HEK293 (cell line): Measurements from ENCODE around the gene SNN.

Experiments
- CTCF ChIA-PET: fragments of 350-600 bp; formaldehyde crosslinking; extraction: SDS; loops from one replicate; lab custom pipeline; 2021; ENCODE audit warnings: antibody characterized with exemption; lab: Yijun Ruan, JAX
- POLR2A ChIA-PET: fragments of 300-600 bp; formaldehyde crosslinking; extraction: SDS; loops from one replicate; lab custom pipeline; 2020; ENCODE audit warnings: antibody characterized with exemption, inconsistent platforms; lab: Yijun Ruan, JAX
- H3K27ac ChIP-seq: fragments of 200-500 bp; sonication (Bioruptor generic); 2 replicates; pipeline ENCODE4 v1.5.1; 2014; ENCODE audit warnings: low read depth, low read length, control low read depth, inconsistent platforms; ENCODE audit errors: extremely low read depth
- H3K36me3 ChIP-seq, 2 experiments: fragments of 200-500 bp in 1 of 2; sonication (Bioruptor generic) in 1 of 2; 1 replicate in 1 of 2; 2 replicates in 1 of 2; pipeline ENCODE4 v1.5.1; 2014 to 2017; ENCODE audit warnings: inconsistent platforms in 2 of 2, low read length in 2 of 2; ENCODE audit not compliant: control insufficient read depth in 2 of 2, insufficient read depth in 1 of 2
- H3K4me1 ChIP-seq: fragments of 200-500 bp; sonication (Bioruptor generic); 2 replicates; pipeline ENCODE4 v1.5.1; 2014; ENCODE audit warnings: mild to moderate bottlenecking, low read length, inconsistent platforms; ENCODE audit not compliant: control insufficient read depth, insufficient read depth
- H3K4me3 ChIP-seq: 2 replicates; pipeline ENCODE4 v1.5.1; 2011; ENCODE audit warnings: low read depth, mild to moderate bottlenecking, control low read depth, low read length, moderate library complexity
- H3K9me3 ChIP-seq: fragments of 200-500 bp; sonication (Bioruptor generic); 2 replicates; pipeline ENCODE4 v1.5.1; 2014; ENCODE audit warnings: low read depth, low read length, inconsistent platforms; ENCODE audit not compliant: control insufficient read depth, insufficient read depth
- KLF1 ChIP-seq: fragments of 450-650 bp; formaldehyde crosslinking; IDR thresholded peaks from 2 replicates; pipeline ENCODE4 v1.5.1; 2016; ENCODE audit warnings: missing biosample characterization, missing genetic modification characterization
- MEIS1 ChIP-seq: sonication (generic); formaldehyde crosslinking; IDR thresholded peaks from 2 replicates; pipeline ENCODE4 v1.8.1; 2022; ENCODE audit warnings: missing genetic modification reagents, mild to moderate bottlenecking, borderline replicate concordance
- PRDM1 ChIP-seq: fragments of 450-650 bp; formaldehyde crosslinking; IDR thresholded peaks from 2 replicates; pipeline ENCODE4; 2016; ENCODE audit warnings: missing biosample characterization, missing genetic modification characterization
- ZBTB48 ChIP-seq: fragments of 450-650 bp; formaldehyde crosslinking; IDR thresholded peaks from 2 replicates; pipeline ENCODE4 v1.5.1; 2016; ENCODE audit warnings: missing biosample characterization, missing genetic modification characterization
- ZBTB8A ChIP-seq: fragments of 450-650 bp; formaldehyde crosslinking; IDR thresholded peaks from 2 replicates; pipeline ENCODE4 v1.5.1; 2016; ENCODE audit warnings: missing biosample characterization, missing genetic modification characterization
- ZNF2 ChIP-seq: fragments of 450-650 bp; formaldehyde crosslinking; IDR thresholded peaks from 2 replicates; pipeline ENCODE4 v1.5.1; 2016; ENCODE audit warnings: missing biosample characterization, missing genetic modification characterization
- ZNF514 ChIP-seq: fragments of 450-650 bp; formaldehyde crosslinking; IDR thresholded peaks from 2 replicates; pipeline ENCODE4 v1.5.1; 2016; ENCODE audit warnings: missing biosample characterization, missing genetic modification characterization
- ZNF624 ChIP-seq: fragments of 450-650 bp; formaldehyde crosslinking; IDR thresholded peaks from 2 replicates; pipeline ENCODE4 v1.5.1; 2017; ENCODE audit warnings: missing biosample characterization, missing genetic modification characterization
- ZNF660 ChIP-seq: fragments of 450-650 bp; IDR thresholded peaks from 2 replicates; pipeline ENCODE4 v1.5.1; 2018; ENCODE audit warnings: missing biosample characterization, mild to moderate bottlenecking, missing genetic modification characterization
- TF ChIP-seq, protein P1 (sequence below): fragments of 450-650 bp; IDR thresholded peaks from 2 replicates; pipeline ENCODE4 v1.5.1; 2018; ENCODE audit warnings: missing biosample characterization, mild to moderate bottlenecking, missing genetic modification characterization
- TF ChIP-seq, protein P2 (sequence below): fragments of 450-650 bp; formaldehyde crosslinking; IDR thresholded peaks from 2 replicates; pipeline ENCODE4 v1.5.1; 2016; ENCODE audit warnings: missing biosample characterization, missing genetic modification characterization
- TF ChIP-seq, protein P3 (sequence below): fragments of 450-650 bp; formaldehyde crosslinking; IDR thresholded peaks from 2 replicates; pipeline ENCODE4 v1.5.1; 2017; ENCODE audit warnings: missing biosample characterization, missing genetic modification characterization

SNN gene

DNA sequence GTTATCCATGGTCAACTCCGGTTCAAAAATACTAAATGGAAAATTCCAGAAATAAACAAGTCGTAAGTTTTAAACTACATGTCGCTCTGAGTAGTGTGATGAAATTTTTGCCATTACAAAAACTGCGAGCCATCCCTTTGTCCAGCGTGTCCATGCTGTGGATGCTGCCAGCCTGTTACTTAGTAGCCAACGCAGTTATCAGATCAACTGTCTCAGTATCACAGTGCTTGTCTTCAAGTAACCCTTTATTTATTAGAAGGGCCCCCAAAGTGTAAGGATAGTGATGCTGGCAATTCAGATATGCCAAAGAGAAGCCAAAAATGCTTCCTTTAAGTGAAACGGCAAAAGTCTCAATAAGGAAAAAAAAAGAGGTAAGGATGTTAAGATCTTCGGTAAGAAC is 23.9 kb downstream of the SNN start:
- ChIA-PET POLR2A (no interaction called here), CTCF (no interaction called here)
- H3K36me3 ChIP-seq, result peaks cover 16 to 70% of the 10 kb centered on the region in 2 experiments
- no peak overlapping the region for H3K4me3 ChIP-seq
- H3K27ac ChIP-seq, result no peak overlapping the region
- peaks cover 10% of the 10 kb centered on the region for H3K4me1 ChIP-seq
- H3K9me3 ChIP-seq, result no peaks in the 10 kb centered on the region
- no peak for TF ChIP-seq MEIS1 (CRISPR knock-in tag)
- no peak for TF ChIP-seq ZNF624 (tag by site-specific recombination)

DNA sequence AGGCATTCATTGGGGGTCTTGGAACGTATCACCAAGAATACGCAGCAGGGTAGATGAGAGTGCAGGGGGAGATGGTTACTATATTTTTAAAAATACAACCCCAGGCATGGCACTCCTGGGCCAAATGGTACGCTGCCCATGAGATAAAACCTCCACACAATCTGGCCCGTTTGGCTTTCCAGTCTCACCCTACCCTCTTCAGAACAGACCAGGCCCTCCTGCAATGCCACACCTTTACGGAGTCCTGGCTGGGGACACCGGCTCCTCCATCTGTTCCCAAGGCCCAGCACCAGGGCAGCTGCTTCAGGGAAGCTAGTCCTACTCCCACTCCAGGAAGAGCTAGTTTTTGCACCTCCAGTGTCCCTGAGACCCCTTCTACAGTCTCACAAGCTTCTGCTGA is 24.4 kb downstream of the SNN start:
- ChIA-PET POLR2A (no interaction called here), CTCF (interaction anchor here (0.7 kb wide), 1 partner anchor 200 kb away, joined by 3 read pairs; no protein-coding TSS in a partner anchor)
- peaks cover 16 to 70% of the 10 kb centered on the region in 2 experiments for H3K36me3 ChIP-seq
- no peak overlapping the region for H3K27ac ChIP-seq
- H3K4me1 ChIP-seq, result peaks cover 10% of the 10 kb centered on the region
- no peaks in the 10 kb centered on the region for H3K9me3 ChIP-seq
- no peak for TF ChIP-seq KLF1 (tag by site-specific recombination)
- TF ChIP-seq, protein P1, sequence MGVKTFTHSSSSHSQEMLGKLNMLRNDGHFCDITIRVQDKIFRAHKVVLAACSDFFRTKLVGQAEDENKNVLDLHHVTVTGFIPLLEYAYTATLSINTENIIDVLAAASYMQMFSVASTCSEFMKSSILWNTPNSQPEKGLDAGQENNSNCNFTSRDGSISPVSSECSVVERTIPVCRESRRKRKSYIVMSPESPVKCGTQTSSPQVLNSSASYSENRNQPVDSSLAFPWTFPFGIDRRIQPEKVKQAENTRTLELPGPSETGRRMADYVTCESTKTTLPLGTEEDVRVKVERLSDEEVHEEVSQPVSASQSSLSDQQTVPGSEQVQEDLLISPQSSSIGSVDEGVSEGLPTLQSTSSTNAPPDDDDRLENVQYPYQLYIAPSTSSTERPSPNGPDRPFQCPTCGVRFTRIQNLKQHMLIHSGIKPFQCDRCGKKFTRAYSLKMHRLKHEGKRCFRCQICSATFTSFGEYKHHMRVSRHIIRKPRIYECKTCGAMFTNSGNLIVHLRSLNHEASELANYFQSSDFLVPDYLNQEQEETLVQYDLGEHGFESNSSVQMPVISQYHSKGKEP (tag by site-specific recombination), result no peak
- no peak overlapping the region for H3K4me3 ChIP-seq

DNA sequence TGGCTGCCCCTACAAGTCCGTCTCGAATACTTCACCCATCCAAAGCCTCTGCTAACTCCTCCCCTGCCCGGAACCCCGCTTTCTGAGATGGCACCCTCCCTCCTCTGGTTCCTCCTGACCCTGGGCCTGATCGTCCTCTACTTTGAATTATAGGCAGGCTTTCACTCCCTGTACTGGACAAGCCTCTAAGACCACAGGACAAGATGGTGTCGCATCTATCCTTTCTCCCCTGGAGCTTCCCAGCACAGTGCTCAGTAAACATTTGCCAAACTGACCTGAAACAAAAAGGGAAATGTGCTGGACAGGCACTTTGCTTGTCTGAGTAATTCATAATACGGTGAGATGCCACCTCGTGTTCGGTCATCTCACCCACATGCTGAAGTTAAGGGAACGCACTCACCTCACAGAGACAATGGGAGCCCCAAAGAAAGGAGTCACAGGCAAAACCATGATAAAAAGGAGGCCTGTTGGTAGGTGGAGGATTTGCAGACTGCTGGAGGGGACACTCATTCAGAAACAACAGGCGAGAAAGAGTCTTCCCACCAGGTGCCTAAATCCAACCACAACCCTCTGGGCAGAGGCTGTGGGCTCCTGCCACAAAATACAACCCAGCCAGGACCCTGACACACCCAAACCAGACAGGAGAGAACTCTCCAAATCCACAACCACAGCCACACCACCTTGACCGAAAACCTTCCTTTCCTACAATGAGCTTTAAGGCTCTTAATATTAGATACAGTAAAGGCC is 28.2 kb downstream of the SNN start:
- peaks cover 16 to 67% of the 10 kb centered on the region in 2 experiments; a peak in 2 of 3 replicates for H3K36me3 ChIP-seq
- no peak for TF ChIP-seq ZNF660
- TF ChIP-seq ZNF2 (tag by site-specific recombination), result no peak
- TF ChIP-seq, protein P2, sequence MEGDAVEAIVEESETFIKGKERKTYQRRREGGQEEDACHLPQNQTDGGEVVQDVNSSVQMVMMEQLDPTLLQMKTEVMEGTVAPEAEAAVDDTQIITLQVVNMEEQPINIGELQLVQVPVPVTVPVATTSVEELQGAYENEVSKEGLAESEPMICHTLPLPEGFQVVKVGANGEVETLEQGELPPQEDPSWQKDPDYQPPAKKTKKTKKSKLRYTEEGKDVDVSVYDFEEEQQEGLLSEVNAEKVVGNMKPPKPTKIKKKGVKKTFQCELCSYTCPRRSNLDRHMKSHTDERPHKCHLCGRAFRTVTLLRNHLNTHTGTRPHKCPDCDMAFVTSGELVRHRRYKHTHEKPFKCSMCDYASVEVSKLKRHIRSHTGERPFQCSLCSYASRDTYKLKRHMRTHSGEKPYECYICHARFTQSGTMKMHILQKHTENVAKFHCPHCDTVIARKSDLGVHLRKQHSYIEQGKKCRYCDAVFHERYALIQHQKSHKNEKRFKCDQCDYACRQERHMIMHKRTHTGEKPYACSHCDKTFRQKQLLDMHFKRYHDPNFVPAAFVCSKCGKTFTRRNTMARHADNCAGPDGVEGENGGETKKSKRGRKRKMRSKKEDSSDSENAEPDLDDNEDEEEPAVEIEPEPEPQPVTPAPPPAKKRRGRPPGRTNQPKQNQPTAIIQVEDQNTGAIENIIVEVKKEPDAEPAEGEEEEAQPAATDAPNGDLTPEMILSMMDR (tag by site-specific recombination), result no peak
- no peak for TF ChIP-seq ZBTB8A (tag by site-specific recombination)
- TF ChIP-seq ZNF514 (tag by site-specific recombination), result no peak
- no peak for TF ChIP-seq ZBTB48 (tag by site-specific recombination)
- H3K27ac ChIP-seq, result no peak overlapping the region
- ChIA-PET POLR2A (no interaction called here), CTCF (interaction anchor here (1.1 kb wide), 1 partner anchor 176 kb away, joined by 3 read pairs; no protein-coding TSS in a partner anchor)
- H3K4me3 ChIP-seq, result no peak overlapping the region
- no peaks in the 10 kb centered on the region for H3K4me1 ChIP-seq
- no peaks in the 10 kb centered on the region for H3K9me3 ChIP-seq

DNA sequence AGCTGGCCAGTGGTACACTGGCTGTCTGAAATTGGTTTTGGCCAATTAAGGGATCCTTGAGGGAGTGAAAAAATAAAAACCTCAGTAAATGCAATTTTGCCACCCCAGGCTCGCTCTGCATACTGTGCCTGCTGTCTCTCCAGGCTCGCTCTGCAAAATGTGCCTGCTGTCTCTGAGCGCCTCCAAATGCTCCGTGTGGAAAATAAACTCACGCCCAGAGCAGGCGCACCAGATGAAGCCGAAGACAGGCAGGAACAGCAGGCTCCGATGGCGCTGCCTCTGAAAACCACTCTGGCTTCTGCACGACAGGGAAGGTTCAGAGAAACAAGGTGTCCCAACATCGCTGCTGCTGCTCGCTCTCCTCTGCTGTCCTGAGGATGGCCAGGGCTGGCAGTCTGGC is 29.1 kb downstream of the SNN start:
- H3K36me3 ChIP-seq, result peaks cover 16 to 62% of the 10 kb centered on the region in 2 experiments; a peak in 2 of 3 replicates
- POLR2A ChIA-PET, result no interaction called here
- TF ChIP-seq PRDM1 (tag by site-specific recombination), result no peak
- TF ChIP-seq, protein P3, sequence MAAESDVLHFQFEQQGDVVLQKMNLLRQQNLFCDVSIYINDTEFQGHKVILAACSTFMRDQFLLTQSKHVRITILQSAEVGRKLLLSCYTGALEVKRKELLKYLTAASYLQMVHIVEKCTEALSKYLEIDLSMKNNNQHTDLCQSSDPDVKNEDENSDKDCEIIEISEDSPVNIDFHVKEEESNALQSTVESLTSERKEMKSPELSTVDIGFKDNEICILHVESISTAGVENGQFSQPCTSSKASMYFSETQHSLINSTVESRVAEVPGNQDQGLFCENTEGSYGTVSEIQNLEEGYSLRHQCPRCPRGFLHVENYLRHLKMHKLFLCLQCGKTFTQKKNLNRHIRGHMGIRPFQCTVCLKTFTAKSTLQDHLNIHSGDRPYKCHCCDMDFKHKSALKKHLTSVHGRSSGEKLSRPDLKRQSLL (tag by site-specific recombination), result no peak
- H3K9me3 ChIP-seq, result no peaks in the 10 kb centered on the region
- CTCF ChIA-PET, result interaction anchor here (1.1 to 1.4 kb wide), 3 partner anchors 11 to 301 kb away, joined by 3 to 5 read pairs (median 3); no protein-coding TSS in a partner anchor
- no peak overlapping the region for H3K4me3 ChIP-seq
- H3K4me1 ChIP-seq, result no peaks in the 10 kb centered on the region
- H3K27ac ChIP-seq, result no peak overlapping the region
